Kidney epithelial cell (primary cell): ENCODE measurements around the gene NTNG1. TPM values are rescaled to one million over a fixed set of nuclear protein-coding genes. Genes with fewer than 3 reads are reported as not detected.

Experiments used
- DNase-seq: peaks from one replicate; pipeline ENCODE4 v3.0.0-alpha.2; 2010; ENCODE audit warnings: low read depth
- H3K27me3 ChIP-seq: 2 replicates; pipeline ENCODE4 v1.6.0; 2011; ENCODE audit warnings: low read length; ENCODE audit not compliant: control insufficient read depth, insufficient read depth
- H3K36me3 ChIP-seq: 2 replicates; pipeline ENCODE4 v1.5.1; 2011; ENCODE audit warnings: low read length; ENCODE audit not compliant: control insufficient read depth, insufficient read depth
- H3K4me3 ChIP-seq: 2 replicates; pipeline ENCODE4 v1.5.1; 2011; ENCODE audit warnings: low read depth, mild to moderate bottlenecking, control low read depth, low read length
- CTCF ChIP-seq: IDR thresholded peaks from 2 replicates; pipeline ENCODE4 v1.5.1; 2011; ENCODE audit warnings: mild to moderate bottlenecking, moderate library complexity, low read length, control low read depth, inconsistent platforms; ENCODE audit not compliant: insufficient read depth, poor library complexity, severe bottlenecking
- total RNA-seq: library from RNA; depleted of rRNA; stranded (reverse); fragments of >200 nt; gene quantifications from 2 replicates; pipeline ENCODE4 v1.2.3, GENCODE V29; 2015

The NTNG1 gene
- total RNA-seq, 1 donor from 2014 or later, result 3.7 TPM

- H3K27me3 ChIP-seq, result no peaks in the 10 kb centered on the region
- DNase-seq, result no peak
- TF ChIP-seq CTCF, result no peak
- no peaks in the 10 kb centered on the region for H3K36me3 ChIP-seq
- no peak overlapping the region for H3K4me3 ChIP-seq
These were observed 326.4 kb downstream of the NTNG1 start for GRCh38 chr1:107467286-107467685.

- DNase-seq, result no peak
- no peak overlapping the region for H3K4me3 ChIP-seq
- TF ChIP-seq CTCF, result no peak
- H3K27me3 ChIP-seq, result no peaks in the 10 kb centered on the region
- H3K36me3 ChIP-seq, result no peaks in the 10 kb centered on the region
These were observed 327.0 kb downstream of the NTNG1 start for GRCh38 chr1:107467811-107468210.

- no peaks in the 10 kb centered on the region for H3K36me3 ChIP-seq
- no peak for DNase-seq
- no peak overlapping the region for H3K4me3 ChIP-seq
- H3K27me3 ChIP-seq, result no peaks in the 10 kb centered on the region
- TF ChIP-seq CTCF, result no peak
These were observed 332.2 kb downstream of the NTNG1 start for GRCh38 chr1:107473065-107473464.

GRCh38 chr1:107474877-107475612, 334.2 kb downstream of the NTNG1 start:
- Histone ChIP-seq H3K36me3 (no peaks in the 10 kb centered on the region), H3K4me3 (no peak overlapping the region), H3K27me3 (no peaks in the 10 kb centered on the region)
- TF ChIP-seq CTCF, result no peak
- DNase-seq, result no peak

- Histone ChIP-seq H3K27me3 (no peaks in the 10 kb centered on the region), H3K36me3 (no peaks in the 10 kb centered on the region), H3K4me3 (no peak overlapping the region)
- TF ChIP-seq CTCF, result peak; percentile 32
- DNase-seq, result no peak
These were observed 336.4 kb downstream of the NTNG1 start for GRCh38 chr1:107477233-107477632.

GRCh38 chr1:107479865-107480350, 339.1 kb downstream of the NTNG1 start:
- no peaks in the 10 kb centered on the region for H3K27me3 ChIP-seq
- DNase-seq, result no peak
- no peaks in the 10 kb centered on the region for H3K36me3 ChIP-seq
- H3K4me3 ChIP-seq, result no peak overlapping the region
- TF ChIP-seq CTCF, result no peak
